Keratinocyte (primary cell): Measurements from ENCODE around the gene IL9R. TPM values are rescaled to one million over a fixed set of nuclear protein-coding genes. Genes with fewer than 3 reads are reported as not detected.
A peak's percentile ranks its signal among the peaks of the same experiment; 100 is the strongest.
"Not testable (repeated sequence)": the region's sequence is repeated elsewhere in the genome, so short reads cannot be mapped to it uniquely, and the experiment has no call there.

Experiments used
- DNase-seq: peaks from one replicate; pipeline ENCODE4 v3.0.0-alpha.2; 2011; ENCODE audit warnings: low read depth, missing footprints, low spot score
- FAIRE-seq: peaks from 2 replicates; lab custom pipeline; 2011; peaks lifted over from hg19 to GRCh38; lab: Jason Lieb, UNC
- H2AFZ ChIP-seq: 2 replicates; pipeline ENCODE4 v1.6.0; 2012; ENCODE audit warnings: low read length, control low read depth, inconsistent platforms; ENCODE audit not compliant: control insufficient read depth
- H3K27ac ChIP-seq: 2 replicates; pipeline ENCODE4 v1.5.1; 2011; ENCODE audit warnings: low read length; ENCODE audit not compliant: control insufficient read depth, insufficient read depth
- H3K27me3 ChIP-seq: 3 replicates; pipeline ENCODE4 v1.6.0; 2011; ENCODE audit warnings: low read length; ENCODE audit not compliant: control insufficient read depth, insufficient read depth; ENCODE audit errors: extremely low read depth
- H3K36me3 ChIP-seq, 2 experiments: 2 replicates in 1 of 2; 3 replicates in 1 of 2; pipeline ENCODE4 v1.5.1; 2011; ENCODE audit warnings: low read length in 2 of 2, mild to moderate bottlenecking in 1 of 2; ENCODE audit not compliant: control insufficient read depth in 2 of 2, insufficient read depth in 2 of 2; ENCODE audit errors: extremely low read depth in 1 of 2
- H3K4me1 ChIP-seq: 3 replicates; pipeline ENCODE4 v1.5.1; 2011; ENCODE audit warnings: low read length; ENCODE audit not compliant: control insufficient read depth, insufficient read depth; ENCODE audit errors: extremely low read depth
- H3K4me2 ChIP-seq: 3 replicates; pipeline ENCODE4 v1.6.0; 2011; ENCODE audit warnings: low read depth, low read length; ENCODE audit not compliant: control insufficient read depth, insufficient read depth; ENCODE audit errors: extremely low read depth
- H3K4me3 ChIP-seq, 3 experiments: fragments of 200-600 bp in 1 of 3; sonication (generic) in 1 of 3; 2 replicates in 2 of 3; 3 replicates in 1 of 3; pipeline ENCODE4 v1.5.1; 2011 to 2016; ENCODE audit warnings: low read length in 3 of 3, mild to moderate bottlenecking in 3 of 3, control low read depth in 2 of 3, inconsistent platforms in 1 of 3, low read depth in 1 of 3, mixed read lengths in 1 of 3, mixed run types in 1 of 3, moderate library complexity in 1 of 3; ENCODE audit not compliant: control insufficient read depth in 2 of 3, insufficient read depth in 2 of 3; ENCODE audit errors: extremely low read depth in 1 of 3
- H3K79me2 ChIP-seq: 2 replicates; pipeline ENCODE4 v1.6.0; 2012; ENCODE audit warnings: low read length; ENCODE audit not compliant: control insufficient read depth, insufficient read depth
- H3K9ac ChIP-seq: 3 replicates; pipeline ENCODE4 v1.6.0; 2011; ENCODE audit warnings: low read length; ENCODE audit not compliant: control insufficient read depth, insufficient read depth; ENCODE audit errors: extremely low read depth
- H3K9me1 ChIP-seq: 3 replicates; pipeline ENCODE4 v1.6.0; 2011; ENCODE audit warnings: low read length; ENCODE audit not compliant: control insufficient read depth, insufficient read depth; ENCODE audit errors: extremely low read depth
- H3K9me3 ChIP-seq: 2 replicates; pipeline ENCODE4 v1.5.1; 2012; ENCODE audit warnings: low read depth, low read length; ENCODE audit not compliant: control insufficient read depth
- H4K20me1 ChIP-seq: 3 replicates; pipeline ENCODE4 v1.6.0; 2011; ENCODE audit warnings: low read length; ENCODE audit not compliant: control insufficient read depth, insufficient read depth; ENCODE audit errors: extremely low read depth
- CTCF ChIP-seq, 3 experiments: IDR thresholded peaks in 1 of 3; conservative IDR thresholded peaks in 1 of 3; optimal IDR thresholded peaks in 1 of 3; 2 replicates in 2 of 3; 3 replicates in 1 of 3; pipeline versions ENCODE3 to v1.5.1; 2011; ENCODE audit warnings: low read length in 3 of 3, mild to moderate bottlenecking in 3 of 3, moderate library complexity in 2 of 3, control low read depth in 1 of 3, inconsistent platforms in 1 of 3; ENCODE audit not compliant: insufficient read depth in 2 of 3; ENCODE audit errors: extremely low read depth in 1 of 3
- EZH2 ChIP-seq: IDR thresholded peaks from one replicate; pipeline ENCODE4 v1.6.1; 2012; ENCODE audit warnings: inconsistent platforms, mild to moderate bottlenecking, low read length, moderate library complexity
- dilution Hi-C: fragments of 300-500 bp; cut with MboI; formaldehyde crosslinking; loops from one replicate; pipeline ENCODE4 v1.7.0; 2020; ENCODE audit warnings: low sequenced_read_pairs; ENCODE audit not compliant: extremely low pct_ligation_motif_present
- polyA plus RNA-seq, 5 experiments: library from polyadenylated mRNA; depleted of rRNA in 3 of 5; stranded (reverse) in 3 of 5; stranded (forward) in 1 of 5; unstranded in 1 of 5; fragments of >200 nt; gene quantifications; 1 replicate in 1 of 5; 2 replicates in 3 of 5; 3 replicates in 1 of 5; pipeline versions ENCODE4 v1.2.1 to v1.2.3, GENCODE V29; 2011 to 2012; ENCODE audit warnings: missing spikeins in 2 of 5, low read depth in 1 of 5, low replicate concordance in 1 of 5

Gene IL9R
- polyA plus RNA-seq, 1 donor (not counting 4 experiments of a cell fraction or from before 2014, with no cell fraction given), result 0.45 TPM

DNA sequence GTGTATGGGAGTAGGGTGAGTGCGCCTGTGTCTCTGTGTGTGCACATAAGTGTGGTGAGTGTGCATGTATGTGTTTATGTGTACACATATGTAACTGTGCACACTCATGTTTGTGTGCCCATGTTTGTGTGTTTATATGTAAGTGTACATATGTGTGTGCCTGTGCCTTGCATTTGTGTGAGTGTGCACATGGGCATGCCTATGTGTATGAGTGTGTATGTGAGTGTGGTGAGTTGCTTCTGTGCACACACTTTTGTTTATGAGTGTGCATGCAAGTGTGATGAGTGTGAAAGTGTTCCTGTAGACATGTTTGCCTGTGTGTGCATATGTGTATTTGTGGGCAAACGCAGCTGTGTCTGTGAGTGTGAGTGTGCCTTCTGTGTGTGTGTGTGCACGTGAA, 7.2 kb downstream of the IL9R start:
- Histone ChIP-seq H2AFZ (no peak overlapping the region), H3K4me1 (peaks cover 36% of the 10 kb centered on the region), H3K27ac (peak overlapping the region; percentile 49), H3K9me1 (no peaks in the 10 kb centered on the region), H4K20me1 (no peaks in the 10 kb centered on the region), H3K27me3 (no peaks in the 10 kb centered on the region), H3K4me3 (no peak overlapping the region), H3K9me3 (no peaks in the 10 kb centered on the region), H3K79me2 (no peaks in the 10 kb centered on the region), H3K9ac (no peak overlapping the region), H3K36me3 (no peaks in the 10 kb centered on the region), H3K4me2 (peak overlapping the region; percentile 62)
- no peak for FAIRE-seq
- DNase-seq, result no peak
- dilution Hi-C loops, result no loop called here
- TF ChIP-seq EZH2 (no peak), CTCF (optimal IDR thresholded peaks at IDR 0.05 in 1 of 3, IDR thresholded peaks at IDR 0.05 in 1 of 3, conservative IDR thresholded peaks at IDR 0.05 in 1 of 3; ENCODE audit: extremely low read depth in 1 of 3, insufficient read depth in 2 of 3, low read length in 3 of 3) (no peak)

DNA sequence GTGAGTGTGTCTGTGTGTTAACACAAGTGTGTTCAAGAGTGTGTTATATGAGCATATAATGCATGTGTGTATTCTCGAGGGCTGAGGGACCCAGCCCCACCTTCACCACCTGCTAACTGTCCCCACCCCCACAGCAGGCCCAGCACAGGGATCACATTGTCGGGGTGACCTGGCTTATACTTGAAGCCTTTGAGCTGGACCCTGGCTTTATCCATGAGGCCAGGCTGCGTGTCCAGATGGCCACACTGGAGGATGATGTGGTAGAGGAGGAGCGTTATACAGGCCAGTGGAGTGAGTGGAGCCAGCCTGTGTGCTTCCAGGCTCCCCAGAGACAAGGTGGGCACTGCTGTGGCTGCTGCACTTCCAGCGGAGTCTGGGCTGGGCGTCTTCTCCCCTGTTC, 7.6 kb downstream of the IL9R start:
- TF ChIP-seq CTCF (optimal IDR thresholded peaks at IDR 0.05 in 1 of 3, IDR thresholded peaks at IDR 0.05 in 1 of 3, conservative IDR thresholded peaks at IDR 0.05 in 1 of 3; ENCODE audit: extremely low read depth in 1 of 3, insufficient read depth in 2 of 3, low read length in 3 of 3) (no peak), EZH2 (no peak)
- Histone ChIP-seq H3K27ac (no peak overlapping the region), H3K4me3 (no peak overlapping the region), H3K9me3 (no peaks in the 10 kb centered on the region), H3K9me1 (no peaks in the 10 kb centered on the region), H3K36me3 (no peaks in the 10 kb centered on the region), H3K9ac (no peak overlapping the region), H4K20me1 (no peaks in the 10 kb centered on the region), H2AFZ (no peak overlapping the region), H3K4me2 (no peak overlapping the region), H3K27me3 (no peaks in the 10 kb centered on the region), H3K4me1 (peaks cover 35% of the 10 kb centered on the region), H3K79me2 (no peaks in the 10 kb centered on the region)
- DNase-seq (no peak), FAIRE-seq (no peak)
- dilution Hi-C loops, result no loop called here

DNA sequence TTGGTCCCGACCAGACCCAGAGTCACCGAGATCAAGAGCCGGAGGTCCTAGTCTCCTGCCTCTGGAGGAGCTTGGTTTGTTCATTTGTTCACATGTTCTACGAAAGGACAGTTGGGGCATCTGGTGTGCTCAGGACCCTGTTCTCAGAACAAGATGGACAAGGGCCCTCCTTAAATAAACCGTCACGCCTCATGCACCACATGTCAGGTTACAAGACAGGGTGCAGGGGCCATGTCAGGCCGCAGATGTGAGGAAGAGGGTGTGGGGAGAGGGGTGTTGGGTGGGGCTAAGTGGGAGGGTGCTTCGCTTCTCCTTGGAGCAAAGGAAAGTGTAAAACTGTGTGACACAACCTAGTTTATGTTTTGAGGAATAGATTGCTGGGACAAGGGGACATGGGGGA, 9.0 kb downstream of the IL9R start:
- H3K9me1 ChIP-seq, H3K36me3 ChIP-seq, H4K20me1 ChIP-seq, H3K4me2 ChIP-seq, DNase-seq, H3K9ac ChIP-seq, H3K27me3 ChIP-seq, H3K4me3 ChIP-seq, H3K27ac ChIP-seq, FAIRE-seq, H3K79me2 ChIP-seq, H2AFZ ChIP-seq, dilution Hi-C loops, H3K9me3 ChIP-seq: not testable (repeated sequence)
- H3K4me1 ChIP-seq, result peaks cover 25% of the 10 kb centered on the region

DNA sequence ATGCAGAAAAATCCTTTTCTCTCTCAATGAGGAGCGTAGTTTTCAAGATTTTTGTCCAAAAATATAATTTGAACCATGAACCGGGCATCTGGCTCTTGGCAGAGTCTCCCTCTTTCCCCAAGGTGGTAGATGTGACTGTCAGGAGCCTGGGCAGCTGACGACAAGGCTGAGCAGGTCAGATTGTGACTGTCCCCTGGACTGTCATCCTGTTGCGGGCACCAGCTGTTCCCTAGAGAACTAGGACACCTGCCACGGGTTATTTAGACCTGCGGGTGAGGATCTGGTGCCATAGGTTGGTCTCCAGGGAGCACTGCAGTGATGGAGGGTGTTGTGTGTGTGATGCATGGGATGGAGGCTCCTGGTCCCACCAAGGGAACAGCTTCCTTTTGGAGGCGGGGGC, 10.9 kb downstream of the IL9R start:
- H3K4me3 ChIP-seq, H3K9me1 ChIP-seq, DNase-seq, H2AFZ ChIP-seq, H3K9ac ChIP-seq, H4K20me1 ChIP-seq, H3K27me3 ChIP-seq, H3K27ac ChIP-seq, FAIRE-seq, dilution Hi-C loops, H3K79me2 ChIP-seq, H3K4me2 ChIP-seq, H3K36me3 ChIP-seq, H3K9me3 ChIP-seq: not testable (repeated sequence)
- peaks cover 12% of the 10 kb centered on the region for H3K4me1 ChIP-seq
